Lower lobe of right lung (tissue), 2 donors: ENCODE measurements around the gene BANF2. TPM values are rescaled to one million over a fixed set of nuclear protein-coding genes. Genes with fewer than 3 reads are reported as not detected.

Experiments
- ATAC-seq, 2 donors: fragments of 200-7000 bp; cut with Tn5 transposase; one replicate each; pipeline ENCODE4 v1.9.1; 2020 to 2022; ENCODE audit warnings: mild to moderate bottlenecking in 2 of 2, moderate library complexity in 2 of 2
- DNase-seq: peaks from one replicate; pipeline ENCODE4 v3.0.0-alpha.2; 2020
- H3K27ac ChIP-seq: fragments of 200-600 bp; one replicate; pipeline ENCODE4 v1.8.0; 2022
- H3K27me3 ChIP-seq: fragments of 200-600 bp; one replicate; pipeline ENCODE4 v1.8.0; 2022; ENCODE audit warnings: low read depth
- H3K36me3 ChIP-seq: fragments of 200-600 bp; one replicate; pipeline ENCODE4 v1.8.0; 2022; ENCODE audit warnings: mild to moderate bottlenecking
- H3K4me1 ChIP-seq: fragments of 200-600 bp; one replicate; pipeline ENCODE4 v1.8.0; 2022
- H3K4me3 ChIP-seq: fragments of 200-600 bp; one replicate; pipeline ENCODE4 v1.8.0; 2022; ENCODE audit warnings: mild to moderate bottlenecking
- H3K9me3 ChIP-seq: fragments of 200-600 bp; one replicate; pipeline ENCODE4 v1.8.0; 2022
- intact Hi-C: fragments of 100-400 bp; cut with DNase I; formaldehyde crosslinking; loops from one replicate; pipeline ENCODE4 v1.11.0; 2022
- total RNA-seq: library from RNA; stranded (reverse); fragmentation: NEBNext Ultra II Directional; extraction: Animal tissue kit (Norgen Biotek cat#: 25700); gene quantifications from one replicate; pipeline ENCODE4 v1.2.1, GENCODE V29; 2021
- TF ChIP-seq, protein P1 (sequence below): fragments of 200-600 bp; IDR thresholded peaks from one replicate; pipeline ENCODE4 v1.8.0; 2022; ENCODE audit warnings: antibody characterized with exemption, mild to moderate bottlenecking
- donor health status: DM: no; HTN: yes; CAD: no; lungs with severe emphysema.

Gene BANF2
- total RNA-seq, 1 donor from 2014 or later = not detected

DNA sequence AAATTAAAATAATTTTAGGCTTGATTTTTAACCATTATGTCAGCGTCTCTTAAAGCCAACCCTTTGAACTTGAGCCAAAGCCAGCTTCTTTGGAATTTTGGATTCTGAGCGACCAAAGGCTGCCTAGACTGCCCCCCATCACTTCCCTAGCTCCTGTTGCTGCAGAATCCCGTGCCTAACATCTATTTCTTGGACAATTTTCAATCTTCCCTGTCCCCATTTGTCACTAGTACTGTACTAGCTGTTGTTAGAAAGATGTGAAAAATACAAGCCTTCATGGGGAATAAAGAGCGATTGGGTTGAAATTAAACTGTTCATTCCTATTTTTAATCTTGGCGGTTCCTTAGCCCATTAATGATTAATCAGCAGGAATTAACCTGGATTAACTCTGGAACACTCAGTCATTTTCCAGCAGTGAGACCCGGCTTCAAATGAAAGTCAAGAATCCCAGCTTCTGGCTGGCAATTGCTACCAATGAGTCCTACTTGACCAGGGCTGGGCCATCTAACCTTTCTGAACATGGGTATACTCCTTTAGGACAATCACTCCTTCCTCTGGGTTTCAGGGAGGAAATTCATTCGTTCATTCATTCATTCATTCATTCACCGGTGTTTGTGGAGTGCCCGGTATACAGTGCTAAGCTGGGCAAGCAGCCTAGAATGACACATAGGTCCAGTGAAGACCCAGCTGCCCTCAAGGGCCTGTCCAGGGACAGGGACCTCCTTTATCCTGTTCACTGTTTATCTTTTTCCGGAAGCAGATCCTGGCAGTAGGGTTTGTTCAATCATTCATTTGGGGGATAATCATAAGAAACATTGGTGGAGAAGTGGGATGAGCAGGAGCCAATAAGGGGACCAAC lies 16.3 kb upstream of the BANF2 start:
- TF ChIP-seq, protein P1, sequence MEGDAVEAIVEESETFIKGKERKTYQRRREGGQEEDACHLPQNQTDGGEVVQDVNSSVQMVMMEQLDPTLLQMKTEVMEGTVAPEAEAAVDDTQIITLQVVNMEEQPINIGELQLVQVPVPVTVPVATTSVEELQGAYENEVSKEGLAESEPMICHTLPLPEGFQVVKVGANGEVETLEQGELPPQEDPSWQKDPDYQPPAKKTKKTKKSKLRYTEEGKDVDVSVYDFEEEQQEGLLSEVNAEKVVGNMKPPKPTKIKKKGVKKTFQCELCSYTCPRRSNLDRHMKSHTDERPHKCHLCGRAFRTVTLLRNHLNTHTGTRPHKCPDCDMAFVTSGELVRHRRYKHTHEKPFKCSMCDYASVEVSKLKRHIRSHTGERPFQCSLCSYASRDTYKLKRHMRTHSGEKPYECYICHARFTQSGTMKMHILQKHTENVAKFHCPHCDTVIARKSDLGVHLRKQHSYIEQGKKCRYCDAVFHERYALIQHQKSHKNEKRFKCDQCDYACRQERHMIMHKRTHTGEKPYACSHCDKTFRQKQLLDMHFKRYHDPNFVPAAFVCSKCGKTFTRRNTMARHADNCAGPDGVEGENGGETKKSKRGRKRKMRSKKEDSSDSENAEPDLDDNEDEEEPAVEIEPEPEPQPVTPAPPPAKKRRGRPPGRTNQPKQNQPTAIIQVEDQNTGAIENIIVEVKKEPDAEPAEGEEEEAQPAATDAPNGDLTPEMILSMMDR = no peak
- H3K9me3 ChIP-seq = no peaks in the 10 kb centered on the region
- no peak for ATAC-seq
- no peaks in the 10 kb centered on the region for H3K27me3 ChIP-seq
- H3K27ac ChIP-seq = no peak overlapping the region
- H3K36me3 ChIP-seq = peaks cover 15% of the 10 kb centered on the region
- DNase-seq = no peak
- intact Hi-C loops = no loop called here
- H3K4me3 ChIP-seq = no peak overlapping the region
- peaks cover 32% of the 10 kb centered on the region for H3K4me1 ChIP-seq

DNA sequence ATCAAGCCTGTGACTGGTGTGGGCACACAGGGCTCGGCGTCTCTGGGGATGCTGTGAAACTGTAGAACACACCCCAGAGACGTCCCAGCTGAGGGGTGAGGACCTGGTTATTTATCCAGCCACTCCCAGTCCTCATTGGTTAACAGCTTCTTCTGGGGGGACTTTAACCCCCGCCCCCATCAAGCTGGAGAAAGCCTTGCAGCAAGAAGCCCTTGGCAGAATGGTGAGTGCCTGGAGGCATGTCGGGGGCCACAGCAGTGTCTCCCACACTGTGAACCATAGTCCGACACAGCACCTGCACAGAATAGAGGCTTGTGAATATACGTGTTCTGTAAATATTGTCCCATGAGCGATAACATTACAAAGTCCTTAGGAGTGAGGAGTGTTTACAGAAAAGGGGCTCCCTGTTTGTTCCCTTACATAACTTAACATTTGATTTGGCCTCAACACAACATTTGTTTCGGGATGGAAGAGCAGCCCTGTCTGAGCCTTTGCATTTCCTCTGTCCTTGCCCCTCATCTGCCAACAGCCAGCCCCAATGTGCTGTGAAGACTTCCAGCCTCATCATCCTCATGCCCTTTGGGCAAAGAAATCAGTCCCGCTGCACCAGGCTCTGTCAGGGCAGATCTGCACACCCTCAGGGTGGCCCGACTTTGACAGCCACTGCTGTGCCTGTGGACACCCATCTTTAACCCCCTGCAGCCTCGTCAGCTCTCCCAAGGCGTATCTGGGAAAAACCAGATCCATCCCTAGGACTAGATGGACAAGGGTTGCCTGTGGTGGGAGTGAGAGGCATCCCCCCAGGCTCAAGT lies 15.5 kb upstream of the BANF2 start:
- Histone ChIP-seq H3K9me3 (no peaks in the 10 kb centered on the region), H3K4me3 (no peak overlapping the region), H3K27me3 (no peaks in the 10 kb centered on the region), H3K36me3 (peaks cover 7% of the 10 kb centered on the region), H3K4me1 (peaks cover 23% of the 10 kb centered on the region), H3K27ac (no peak overlapping the region)
- DNase-seq = no peak
- ATAC-seq = no peak
- intact Hi-C loops = no loop called here
- TF ChIP-seq, protein P1 = no peak

DNA sequence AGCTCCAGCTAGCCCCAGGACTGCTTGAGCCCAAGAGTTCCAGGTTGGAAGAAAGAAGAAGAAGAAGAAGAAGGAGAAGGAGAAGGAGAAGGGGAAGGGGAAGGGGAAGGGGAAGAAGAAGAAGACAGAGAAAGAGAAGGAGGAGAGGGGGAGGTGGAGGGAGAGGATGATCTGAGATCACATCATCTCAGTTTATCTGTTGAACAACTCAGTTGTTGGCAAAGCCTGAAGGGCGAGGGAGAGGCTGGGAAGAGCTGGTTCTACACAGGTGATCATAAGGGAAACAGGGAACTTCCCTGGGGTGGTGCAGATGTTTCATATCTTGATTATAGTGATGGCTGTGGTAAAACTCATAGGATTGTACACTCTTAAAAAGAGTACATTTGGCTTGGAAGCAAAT lies 14.6 kb upstream of the BANF2 start:
- intact Hi-C loops = no loop called here
- no peaks in the 10 kb centered on the region for H3K27me3 ChIP-seq
- DNase-seq (no peak), ATAC-seq (no peak)
- H3K4me1 ChIP-seq = peaks cover 14% of the 10 kb centered on the region
- no peaks in the 10 kb centered on the region for H3K36me3 ChIP-seq
- no peak overlapping the region for H3K4me3 ChIP-seq
- H3K9me3 ChIP-seq = no peaks in the 10 kb centered on the region
- H3K27ac ChIP-seq = no peak overlapping the region
- TF ChIP-seq, protein P1 = no peak

DNA sequence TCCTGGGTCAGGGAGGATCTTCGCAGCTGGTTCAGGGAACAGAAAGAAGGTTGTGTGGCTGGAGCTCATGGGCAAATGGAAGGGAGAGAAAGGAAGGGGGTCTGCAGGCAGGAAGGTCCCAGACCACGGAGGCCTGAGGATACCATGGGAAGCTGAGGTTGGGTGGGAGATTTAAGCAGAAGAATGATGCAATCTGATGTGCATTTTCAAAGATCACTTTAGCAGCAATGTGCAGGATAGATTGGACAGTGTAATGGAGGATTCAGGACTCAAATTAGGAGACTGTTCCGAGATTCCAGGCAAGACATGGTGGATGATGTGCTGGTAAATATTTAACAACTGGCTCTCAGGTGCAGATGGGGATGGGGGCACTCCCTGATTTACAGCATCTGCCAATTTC lies 12.0 kb upstream of the BANF2 start:
- Histone ChIP-seq H3K36me3 (no peaks in the 10 kb centered on the region), H3K9me3 (no peaks in the 10 kb centered on the region), H3K27me3 (no peaks in the 10 kb centered on the region), H3K4me3 (no peak overlapping the region), H3K4me1 (peaks cover 7% of the 10 kb centered on the region), H3K27ac (no peak overlapping the region)
- ATAC-seq (no peak), DNase-seq (no peak)
- intact Hi-C loops = no loop called here
- TF ChIP-seq, protein P1 = no peak

DNA sequence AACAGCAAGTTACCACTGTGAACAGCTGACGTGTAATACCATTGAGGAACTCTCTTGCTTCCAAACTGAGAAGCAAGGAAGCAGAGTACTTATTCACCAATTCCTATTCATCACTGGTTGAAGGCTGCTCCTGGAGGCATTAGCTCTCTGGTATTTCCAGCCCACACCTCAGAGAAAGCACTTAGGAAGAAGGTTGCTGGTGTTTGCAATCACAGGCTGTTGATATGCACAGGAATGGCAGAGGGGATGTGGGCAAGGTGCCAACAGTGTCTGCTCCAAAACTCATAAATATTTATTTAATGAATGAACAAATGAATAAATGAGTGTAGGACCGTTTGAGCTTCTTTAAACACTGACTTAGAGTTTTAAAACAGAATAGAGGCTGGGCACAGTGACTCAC lies 10.8 kb upstream of the BANF2 start:
- H3K9me3 ChIP-seq = no peaks in the 10 kb centered on the region
- TF ChIP-seq, protein P1 = no peak
- no peak for DNase-seq
- no peak overlapping the region for H3K27ac ChIP-seq
- no peaks in the 10 kb centered on the region for H3K27me3 ChIP-seq
- no peaks in the 10 kb centered on the region for H3K36me3 ChIP-seq
- no peaks in the 10 kb centered on the region for H3K4me1 ChIP-seq
- no peak overlapping the region for H3K4me3 ChIP-seq
- ATAC-seq = peak in 1 of 2 donors; percentile 6
- intact Hi-C loops = no loop called here
